GM19395 (cell line): ENCODE results near the gene ZNF423.
"Not testable (repeated sequence)": the region's sequence is repeated elsewhere in the genome, so short reads cannot be mapped to it uniquely, and the experiment has no call there.

Source experiments
- ATAC-seq: cut with Tn5 transposase; IDR thresholded peaks from one replicate; pipeline ENCODE4 v1.9.1; 2021; ENCODE audit warnings: mild to moderate bottlenecking, moderate library complexity; ENCODE audit not compliant: unreplicated experiment

Gene ZNF423

DNA sequence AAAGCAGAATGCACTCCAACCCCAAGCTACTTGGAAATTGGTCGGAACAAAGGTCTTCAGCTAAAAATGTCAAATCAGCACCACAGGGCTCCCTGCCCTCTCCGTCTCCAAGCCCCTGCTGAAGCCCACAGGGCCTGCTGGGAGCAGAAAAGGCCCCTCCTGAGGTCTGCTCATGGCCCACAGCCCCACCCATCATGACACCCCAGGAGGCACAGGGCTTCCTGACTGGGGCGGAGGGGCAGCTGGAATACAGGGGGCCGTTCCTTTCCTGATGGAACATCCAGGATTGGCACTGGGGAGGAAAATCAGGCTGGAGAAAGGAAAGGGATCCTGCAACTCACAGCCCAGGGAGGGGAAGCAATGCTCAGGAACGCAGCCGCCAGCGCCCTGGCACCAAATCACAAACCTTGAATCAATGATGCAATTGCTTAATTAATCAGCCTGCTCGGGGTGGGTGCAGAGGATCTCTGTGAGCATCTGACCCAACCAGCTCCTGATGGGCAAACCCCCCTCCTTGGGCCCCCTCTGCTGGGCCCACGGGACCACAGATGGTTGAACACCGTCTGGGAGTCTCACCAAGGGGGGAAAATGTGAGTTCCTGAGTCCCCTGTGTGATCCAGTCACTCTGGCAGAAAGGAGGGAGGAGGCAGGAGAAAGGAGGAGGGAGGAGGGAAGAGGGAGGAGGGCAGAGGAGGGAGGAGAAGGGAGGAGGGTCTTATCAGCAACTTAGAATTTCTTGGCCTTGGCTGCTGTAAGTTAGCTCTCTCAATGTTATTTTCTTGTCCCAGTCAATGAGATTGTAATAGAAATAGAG is 155.5 kb downstream of the ZNF423 start:
- no peak for ATAC-seq

DNA sequence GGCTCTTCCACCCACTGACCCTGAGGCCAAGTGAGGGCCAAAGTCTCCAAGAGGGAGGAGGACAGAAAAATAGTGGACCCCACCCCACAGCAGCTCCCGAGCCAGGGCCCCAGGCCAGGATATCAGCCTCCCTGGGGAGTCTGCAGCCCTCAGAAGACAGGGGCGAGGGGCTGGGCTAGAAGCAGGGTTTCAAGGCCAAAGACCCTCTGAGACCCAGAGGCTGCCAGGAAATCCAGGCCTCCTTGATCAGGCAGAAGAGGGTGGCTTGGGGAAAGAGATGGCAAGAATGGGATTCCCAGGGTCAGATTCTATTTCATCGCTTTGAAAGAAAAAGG is 156.1 kb downstream of the ZNF423 start:
- ATAC-seq = no peak

DNA sequence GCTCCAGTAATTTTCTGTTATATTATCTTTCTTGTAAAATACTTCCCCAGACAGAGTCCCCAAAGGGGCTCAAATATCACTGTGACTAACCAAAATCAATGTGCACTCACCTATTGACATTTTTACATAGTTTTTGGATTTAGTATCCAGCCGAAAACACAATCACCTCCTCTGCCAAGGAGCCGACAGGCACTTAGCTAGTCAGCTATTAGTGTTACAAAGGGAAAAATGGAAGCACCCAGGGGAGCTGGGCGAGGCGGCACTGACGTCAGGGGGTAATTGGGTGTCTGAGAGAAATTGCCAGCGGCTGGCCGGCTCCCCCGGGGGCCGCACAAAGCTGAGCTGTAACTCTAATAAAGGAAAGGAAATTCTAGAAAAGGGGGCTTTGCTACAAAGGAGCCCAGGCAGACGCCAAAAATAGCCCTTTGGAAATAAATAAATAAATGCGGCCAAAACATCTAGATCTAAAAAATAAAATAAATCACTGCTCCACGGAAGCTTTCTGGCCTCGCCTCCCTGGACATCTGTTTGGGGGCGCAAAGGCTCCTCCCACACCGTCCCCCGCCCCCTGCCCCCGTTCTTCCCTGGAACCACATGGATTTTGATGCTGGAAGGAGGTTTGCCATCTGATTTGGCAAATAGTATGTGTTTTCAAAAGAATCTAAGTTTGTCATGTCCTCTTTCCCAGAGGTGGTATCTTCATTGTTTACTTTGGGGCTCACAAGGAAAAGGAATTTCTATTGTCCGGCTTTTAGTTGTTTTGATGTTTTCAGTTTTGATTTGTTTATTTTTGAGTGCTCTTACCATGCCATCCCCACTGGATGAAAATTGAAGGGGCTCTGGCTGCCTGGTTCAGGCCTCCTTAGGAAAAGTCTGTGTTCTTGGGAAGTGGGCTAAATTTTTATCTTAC is 156.7 kb downstream of the ZNF423 start:
- ATAC-seq = no peak

DNA sequence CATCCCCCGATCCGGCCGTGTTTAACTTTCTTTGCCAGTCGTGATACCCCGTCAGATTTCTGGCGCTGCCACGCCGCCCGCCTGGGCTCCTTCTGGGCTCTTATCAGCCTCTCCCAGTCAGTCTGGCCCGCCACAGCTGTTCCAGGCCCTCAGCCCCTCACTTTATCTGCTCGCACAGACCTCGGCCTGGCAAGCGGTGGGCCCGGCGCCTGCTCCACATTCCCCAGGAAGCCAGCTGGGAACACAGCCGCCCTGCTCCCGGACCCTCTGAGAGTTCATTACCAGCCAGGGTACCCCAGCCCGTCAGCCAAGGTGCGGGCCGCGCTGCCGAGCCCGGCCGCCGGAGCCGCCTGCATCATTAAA is 157.5 kb downstream of the ZNF423 start:
- ATAC-seq = no peak

DNA sequence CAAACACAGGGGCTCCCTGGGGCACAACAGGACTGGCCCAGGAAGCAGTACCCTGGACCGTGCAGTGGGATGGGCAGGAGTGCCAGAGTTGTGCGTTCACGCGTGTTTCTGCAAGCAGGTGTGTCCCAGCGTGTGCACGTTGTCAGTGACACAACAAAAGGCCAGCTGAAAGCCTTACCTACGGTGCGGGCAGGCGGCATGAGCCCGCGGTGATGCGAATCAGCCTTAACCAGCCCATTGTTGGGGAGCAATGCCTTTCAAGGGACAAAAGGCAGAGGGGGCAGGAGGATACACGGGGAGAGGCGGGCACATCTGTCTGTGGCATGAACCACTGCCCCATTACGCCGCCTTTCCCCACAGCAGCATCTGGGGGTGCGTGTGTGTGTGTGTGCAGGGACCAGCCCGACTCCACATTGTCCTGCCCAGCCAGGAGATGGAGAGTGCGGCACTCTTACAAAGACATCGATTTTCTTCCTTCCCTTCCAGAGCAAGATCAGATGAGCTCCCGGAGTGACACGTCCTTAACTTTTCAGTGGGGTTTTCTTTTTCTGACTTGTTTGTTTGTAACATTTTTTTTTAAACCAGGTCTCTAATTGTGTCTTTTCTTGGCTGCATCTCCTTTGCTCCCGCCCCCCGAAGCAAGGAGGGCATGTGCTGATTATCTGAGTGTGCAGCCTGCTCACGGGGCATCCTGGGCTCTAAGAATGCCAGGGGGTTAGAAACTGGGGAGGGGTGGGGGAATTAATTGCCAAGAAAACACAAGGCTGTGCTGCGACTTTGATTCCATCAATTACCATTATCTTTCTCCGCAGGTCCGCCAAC is 158.1 kb downstream of the ZNF423 start:
- no peak for ATAC-seq

DNA sequence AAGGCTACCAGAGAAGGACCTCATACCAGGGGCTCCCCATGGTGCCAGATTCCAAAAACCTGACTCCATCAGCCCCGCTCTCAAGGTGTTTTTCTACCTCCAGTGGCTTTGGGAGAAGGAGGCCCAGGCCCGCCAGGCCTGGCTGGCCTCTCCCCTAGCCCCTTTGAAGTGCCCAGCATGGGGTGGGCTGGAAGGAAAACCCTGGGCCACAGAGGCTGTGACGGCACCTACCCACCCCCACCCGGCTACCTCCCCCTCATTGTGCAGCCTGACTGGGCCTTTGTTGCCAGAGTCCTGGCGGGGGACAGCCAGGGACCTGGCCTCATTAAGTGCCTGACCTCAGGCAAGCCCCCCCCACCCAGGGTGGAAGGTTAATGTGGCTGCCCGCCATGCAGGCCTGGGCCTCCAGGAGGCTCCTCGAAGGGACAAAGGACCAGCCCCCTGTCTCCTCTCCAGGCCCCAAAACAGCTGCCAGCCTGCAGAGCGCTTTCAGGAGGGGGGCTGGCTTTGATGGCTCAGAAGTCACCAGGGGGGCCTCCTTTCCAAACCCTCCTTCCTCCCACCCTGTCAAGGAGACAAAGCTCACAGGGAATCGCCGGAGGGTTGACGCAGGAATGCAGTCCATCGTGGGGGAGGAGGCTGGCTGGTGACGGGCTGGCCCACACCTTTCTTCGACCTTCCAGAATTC is 159.4 kb downstream of the ZNF423 start:
- ATAC-seq = no peak

DNA sequence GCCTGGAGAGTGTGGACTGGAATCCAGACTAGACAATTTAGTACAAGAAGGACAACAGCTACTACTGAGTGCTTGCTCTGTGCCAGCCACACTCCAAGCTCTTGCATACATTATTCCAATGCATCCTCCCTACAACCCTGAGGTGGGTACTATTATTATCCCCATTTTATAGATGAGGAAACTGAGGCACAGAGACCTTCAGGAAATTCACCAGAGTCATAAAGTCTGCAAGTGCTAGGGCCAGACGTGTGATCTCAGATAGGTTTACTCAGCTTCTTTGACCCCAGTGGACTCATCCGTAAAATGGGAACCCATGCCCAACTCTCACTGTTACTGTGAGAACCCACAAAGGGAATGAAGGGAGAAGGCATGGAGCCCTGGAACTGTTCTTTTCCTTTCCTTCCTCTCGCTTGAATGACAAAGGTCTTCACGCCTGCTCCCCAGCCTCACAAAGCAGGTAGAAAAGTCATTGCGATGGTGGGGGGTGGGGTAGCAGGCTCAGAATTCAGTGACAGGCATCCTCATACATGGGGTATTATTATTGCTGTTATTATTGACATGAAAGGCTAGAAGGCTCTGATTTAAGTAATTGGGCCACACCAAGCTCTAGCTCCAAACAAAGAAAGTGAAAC is 160.0 kb downstream of the ZNF423 start:
- ATAC-seq = no peak

DNA sequence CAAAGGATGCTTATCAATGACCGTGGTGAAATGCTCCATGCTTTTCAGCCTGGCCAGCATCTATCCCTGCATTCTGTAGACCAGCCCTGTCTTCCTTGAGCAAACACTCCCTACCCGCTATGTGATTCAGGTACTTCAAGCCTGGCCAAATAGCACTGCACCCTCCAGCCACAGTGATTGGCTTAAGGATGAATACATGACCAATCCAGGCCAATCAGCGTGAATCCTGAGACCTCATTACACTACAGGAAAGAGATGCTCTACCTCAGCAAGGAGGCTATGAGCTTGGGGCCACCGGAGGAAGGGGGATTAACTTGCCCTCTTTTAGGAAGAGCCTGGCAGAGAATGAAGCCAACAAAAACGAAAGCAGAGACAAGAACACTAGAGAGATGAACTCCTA is 162.5 kb downstream of the ZNF423 start:
- no peak for ATAC-seq

DNA sequence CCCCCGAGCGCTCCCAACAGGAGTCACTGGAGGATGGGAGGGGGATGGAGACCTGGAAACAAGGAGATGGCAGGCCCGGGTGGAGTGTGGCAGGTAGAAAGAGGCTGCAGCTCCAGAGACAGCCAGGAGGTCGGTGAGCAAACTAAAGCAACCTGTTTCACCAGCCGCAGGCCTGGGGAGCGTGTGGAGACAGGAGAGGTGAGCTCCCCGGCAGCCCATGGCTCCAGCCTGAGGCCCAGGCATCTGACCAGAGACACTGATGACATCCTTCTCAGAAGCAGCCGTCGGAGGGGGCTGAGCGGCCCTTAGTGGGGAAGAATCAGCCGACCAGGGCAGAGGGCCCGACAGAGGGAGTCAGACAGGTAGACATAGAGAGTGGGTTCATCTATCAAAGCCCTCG is 165.1 kb downstream of the ZNF423 start:
- no peak for ATAC-seq

DNA sequence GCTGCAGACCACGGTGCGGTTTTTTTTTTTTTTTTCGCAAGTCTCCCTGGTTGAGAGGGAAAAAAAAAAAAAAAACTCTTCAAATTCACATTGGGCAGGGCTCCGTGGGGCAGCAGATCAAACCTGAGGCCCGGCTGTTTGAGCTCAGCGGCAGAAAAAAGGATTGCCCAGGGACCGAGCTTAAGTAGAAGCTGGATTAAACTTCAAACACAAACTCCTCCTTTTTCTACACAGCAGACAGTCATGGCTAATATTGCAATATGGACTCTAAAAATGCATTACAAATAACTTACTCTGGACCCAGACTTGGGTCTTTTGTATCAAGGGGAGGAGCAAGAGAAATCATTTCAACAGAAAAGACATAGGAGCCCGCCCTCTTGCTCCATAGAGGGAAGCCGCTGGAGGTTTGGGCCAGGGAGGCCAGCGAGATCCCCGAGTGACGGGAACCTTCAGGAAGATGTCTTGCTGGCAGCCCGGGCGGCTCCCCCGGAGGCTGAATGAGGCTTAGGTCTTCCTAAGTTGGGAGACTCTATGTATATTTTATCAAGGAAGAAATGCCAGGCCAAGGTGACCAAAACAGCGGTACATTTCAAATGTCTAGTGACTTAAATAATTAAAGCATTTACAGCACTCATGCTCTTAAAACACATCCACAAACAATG is 167.7 kb downstream of the ZNF423 start:
- no peak for ATAC-seq

DNA sequence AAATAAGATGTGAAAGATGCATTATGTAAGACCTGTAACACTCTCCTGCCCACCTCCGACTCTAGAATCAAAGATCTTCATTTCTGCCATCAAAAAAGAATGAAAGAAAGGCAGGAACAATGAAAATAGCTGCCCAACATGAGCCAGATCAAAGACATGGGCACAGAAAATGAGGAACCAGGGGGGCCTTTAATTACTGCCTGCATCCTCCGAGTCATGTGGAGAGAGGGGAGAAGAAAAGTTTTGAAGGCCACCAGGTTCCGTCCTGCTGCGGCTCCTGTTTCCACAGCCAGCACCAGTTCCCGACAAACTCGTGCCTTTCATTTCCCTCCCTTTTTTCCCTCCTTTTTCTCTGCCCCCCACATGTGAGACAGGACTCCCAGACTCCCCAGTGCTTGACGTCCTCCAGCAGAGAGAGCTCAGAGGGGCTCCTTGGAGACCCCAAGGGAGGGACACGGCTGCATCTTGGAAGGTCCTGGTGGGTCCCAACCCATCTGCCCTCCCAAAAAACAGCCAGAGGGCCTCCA is 168.4 kb downstream of the ZNF423 start:
- no peak for ATAC-seq

DNA sequence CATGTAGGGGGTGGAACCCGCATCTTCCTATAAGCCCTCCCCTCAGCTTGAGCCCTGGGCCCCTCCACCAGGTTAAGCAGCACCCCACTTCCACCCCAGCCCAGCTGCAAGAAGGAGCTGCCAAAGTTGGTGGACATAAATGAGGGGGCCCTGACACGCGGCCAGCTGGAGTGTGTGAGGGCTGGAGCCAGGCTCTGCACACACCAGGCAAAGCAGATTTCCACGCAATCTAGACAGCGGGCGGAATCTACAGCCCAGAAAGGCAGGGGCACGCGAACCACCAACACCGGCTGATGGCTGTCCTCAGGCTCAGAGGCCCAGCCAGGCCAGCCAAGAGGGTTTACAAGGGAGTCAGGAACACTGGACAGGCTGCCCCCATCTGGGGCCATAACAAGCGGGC is 171.2 kb downstream of the ZNF423 start:
- no peak for ATAC-seq

DNA sequence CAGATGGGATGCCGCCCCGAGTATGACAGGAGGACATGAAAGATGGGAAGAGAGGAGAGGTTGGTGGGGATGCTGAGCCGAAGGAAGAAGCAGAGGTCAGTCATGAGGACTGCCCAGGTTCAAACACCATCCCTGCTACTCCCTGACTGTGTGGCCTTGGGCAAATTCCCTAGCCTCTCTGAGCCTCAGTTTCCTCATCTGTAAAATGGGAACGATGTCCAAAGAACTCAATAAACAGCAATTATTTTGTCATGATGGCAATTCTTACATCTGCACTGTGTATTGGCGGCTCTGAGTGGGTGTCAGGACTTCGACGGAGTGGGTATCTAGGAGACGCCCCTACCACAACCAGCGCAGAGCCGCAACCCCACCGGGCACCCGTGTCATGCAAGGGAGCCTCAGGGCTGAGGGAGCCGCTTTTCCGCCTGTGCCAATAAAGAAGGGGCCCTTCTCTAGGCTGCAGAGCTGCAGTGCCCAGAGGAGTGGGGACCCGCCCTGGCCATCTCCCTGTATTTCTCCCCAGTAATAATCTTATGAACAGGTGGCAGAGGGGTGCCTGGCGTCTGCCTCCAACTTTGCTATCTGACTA is 173.2 kb downstream of the ZNF423 start:
- no peak for ATAC-seq

DNA sequence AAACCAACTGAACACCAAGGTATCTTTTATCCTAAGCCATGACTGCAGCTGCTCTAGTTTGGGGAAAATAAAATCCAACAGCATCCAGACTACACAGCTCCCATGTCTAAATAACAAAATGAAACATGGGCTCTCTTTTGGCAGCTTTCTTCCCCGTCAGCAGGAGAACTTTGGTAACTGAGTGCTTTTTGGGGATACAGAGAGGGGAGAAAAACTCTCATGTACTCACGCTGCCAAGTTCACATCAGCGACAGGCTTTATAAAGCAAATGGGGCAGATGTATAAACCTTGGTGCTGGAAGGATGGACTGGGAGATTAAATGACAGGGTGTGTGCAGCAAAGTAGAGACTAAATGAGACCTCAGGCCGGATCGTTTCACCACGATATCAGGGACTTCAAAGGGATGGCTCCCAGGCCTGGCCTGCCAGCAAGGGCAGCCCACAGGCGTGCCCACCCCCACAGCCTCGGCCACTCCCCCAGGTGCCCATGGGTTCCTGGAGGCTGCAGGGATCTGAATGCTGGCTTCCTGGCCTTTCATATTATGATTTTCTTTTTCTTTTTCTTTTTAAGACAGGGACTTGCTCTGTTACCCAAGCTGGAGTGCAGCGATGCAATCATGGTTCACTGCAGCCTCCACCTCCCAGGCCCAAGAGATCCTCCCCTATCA is 174.6 kb downstream of the ZNF423 start:
- ATAC-seq = no peak

DNA sequence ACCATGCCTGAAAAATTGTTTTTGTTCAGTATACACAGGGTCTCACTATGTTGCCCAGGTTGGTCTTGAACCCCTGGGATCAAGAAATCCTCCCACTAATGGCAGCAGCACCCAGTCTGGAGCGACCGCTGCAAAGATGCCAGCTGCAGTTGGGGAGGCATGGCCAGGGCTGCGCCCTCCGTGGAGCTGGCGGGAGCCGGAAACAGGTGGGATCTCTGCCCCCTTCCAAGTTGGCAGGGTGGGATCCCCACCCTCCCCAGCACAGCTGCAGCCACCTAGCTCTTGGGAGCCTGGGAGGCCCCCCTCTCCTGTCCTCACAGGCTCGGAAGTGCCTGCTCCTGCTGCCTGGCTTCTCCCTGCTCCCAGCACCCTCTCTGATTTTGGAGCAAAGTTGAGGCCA is 176.8 kb downstream of the ZNF423 start:
- no peak for ATAC-seq

DNA sequence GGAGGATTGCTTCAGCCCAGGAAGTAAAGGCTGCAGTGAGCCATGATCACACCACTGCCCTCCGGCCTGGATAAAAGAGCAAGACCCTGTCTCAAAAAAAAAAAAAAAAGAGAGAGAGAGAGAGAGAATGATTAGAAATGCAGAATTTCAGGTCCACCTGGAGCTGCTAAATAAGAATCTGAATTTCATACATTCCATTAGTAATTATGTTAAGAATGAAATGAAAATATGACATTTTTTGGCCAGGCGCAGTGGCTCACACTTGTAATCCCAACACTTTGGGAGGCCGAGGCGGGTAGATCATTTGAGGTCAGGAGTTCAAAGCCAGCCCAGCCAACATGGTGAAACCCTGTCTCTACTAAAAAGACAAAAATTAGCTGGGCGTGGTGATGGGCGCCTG is 178.3 kb downstream of the ZNF423 start:
- ATAC-seq = not testable (repeated sequence)

DNA sequence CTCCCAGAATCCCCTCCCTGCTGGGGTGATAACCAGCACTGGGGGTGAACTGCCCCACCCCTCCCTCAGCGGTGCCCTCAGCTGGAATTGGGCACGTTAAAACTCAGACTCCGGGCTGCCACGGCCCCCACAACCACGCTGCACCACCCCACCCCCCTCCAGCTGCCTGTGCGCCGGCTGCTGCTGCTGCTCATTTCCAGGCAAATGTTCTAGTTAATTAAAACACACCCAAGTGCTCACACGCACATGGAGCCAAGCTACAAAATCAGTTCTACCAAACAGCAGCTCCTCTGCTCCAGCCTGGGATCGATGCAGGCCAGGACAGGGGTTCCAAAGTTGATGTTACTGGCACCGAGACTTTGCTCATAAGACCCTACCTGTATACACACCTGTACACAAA is 180.5 kb downstream of the ZNF423 start:
- ATAC-seq = no peak

DNA sequence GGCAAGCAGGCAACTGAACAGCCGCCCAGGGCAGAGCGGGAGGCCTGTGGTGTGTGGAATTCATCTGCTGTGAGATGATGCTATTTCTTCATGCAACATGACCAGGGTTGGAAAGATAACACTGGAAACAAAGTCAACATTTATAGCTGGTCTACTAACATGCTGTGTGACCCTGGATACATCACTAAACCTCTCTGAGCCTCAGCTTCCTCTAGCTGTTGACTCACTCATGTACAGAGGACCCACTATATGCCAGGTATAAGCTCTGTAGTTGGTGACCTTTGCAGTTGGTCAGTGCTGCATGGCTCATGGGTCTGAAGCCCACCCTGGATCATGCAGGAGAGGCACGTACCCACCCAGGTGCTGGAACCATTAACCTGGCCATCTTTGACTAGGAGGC is 180.9 kb downstream of the ZNF423 start:
- no peak for ATAC-seq
